ENCODE results near the gene CHRNA7. TPM values are rescaled to one million over a fixed set of nuclear protein-coding genes. Genes with fewer than 3 reads are reported as not detected.
A peak's percentile ranks its signal among the peaks of the same experiment; 100 is the strongest.

Gene CHRNA7
- polyA plus RNA-seq, 2 of the 4 experiments (the other 2 are of a cell fraction), result 1.3 to 1.4 TPM

DNA sequence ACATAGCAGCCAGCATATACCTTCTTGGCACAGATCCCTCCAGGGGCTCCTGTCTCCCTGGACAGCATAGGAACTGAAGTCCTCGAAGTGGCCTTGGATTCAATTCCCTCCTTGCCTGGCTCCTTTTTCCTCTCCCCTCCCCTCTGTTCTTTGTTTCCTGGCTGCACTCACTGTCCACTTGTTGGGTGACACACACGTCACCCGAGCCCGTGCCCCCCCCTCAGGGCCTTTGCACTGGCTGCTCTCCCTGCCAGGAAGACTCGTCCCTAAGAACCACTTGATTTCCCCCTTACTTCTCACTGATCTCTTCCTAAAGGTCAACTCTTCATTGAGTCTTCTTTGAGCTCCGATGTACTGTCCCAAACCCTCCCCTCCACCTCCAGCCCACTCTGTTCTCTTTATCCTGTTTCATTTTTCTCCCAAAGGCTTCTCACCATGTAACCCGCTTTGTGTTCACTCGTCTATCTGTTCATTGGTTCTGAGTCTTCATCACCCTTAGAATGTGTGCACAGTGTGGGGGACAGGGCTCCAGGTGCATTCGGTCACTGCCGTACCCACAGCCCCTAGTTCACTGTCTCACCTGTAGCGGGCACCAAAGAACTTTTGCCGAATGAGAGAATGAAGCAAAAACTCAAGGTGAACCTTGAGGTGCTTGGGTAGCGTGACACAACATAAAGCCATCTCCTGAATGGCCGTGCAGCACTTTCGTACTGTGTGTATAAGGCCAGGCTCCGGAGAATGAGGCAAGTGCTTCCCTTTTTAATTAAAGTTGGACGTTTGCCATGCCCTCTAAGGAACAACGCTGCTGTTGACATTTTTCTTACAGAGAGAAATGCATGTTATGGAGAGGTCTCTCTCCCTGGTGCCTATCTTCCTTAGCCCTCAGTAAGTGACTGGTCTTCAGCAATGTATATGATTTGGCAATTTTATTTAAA lies 74.0 kb downstream of the CHRNA7 start:
- WGBS (ENCODE audit: missing lambda C conversion rate), result 31% methylated on average over 18 of the region's 18 CpGs
- CTCF ChIA-PET, result no interaction called here
- Histone ChIP-seq H3K27ac (no peak overlapping the region), H3K9me3 (no peaks in the 10 kb centered on the region), H3K4me3 (no peak overlapping the region), H3K4me1 (no peaks in the 10 kb centered on the region), H3K4me2 (no peak overlapping the region)
- POLR2A ChIA-PET, result no interaction called here
- no peak for DNase-seq (ENCODE audit: low read depth in 1 of 2, low spot score in 1 of 2)
- TF ChIP-seq CEBPB (IDR thresholded peaks at IDR 0.05) (no peak), MAFK (IDR thresholded peaks at IDR 0.05; ENCODE audit: partially characterized antibody) (no peak), POLR2A (IDR thresholded peaks at IDR 0.05; ENCODE audit: low read length) (no peak), RAD21 (conservative IDR thresholded peaks at IDR 0.05 in 1 of 2, IDR thresholded peaks at IDR 0.05 in 1 of 2) (peak in 1 of 2 experiments; percentile 26; a peak in 2 of 5 replicates)
- FAIRE-seq, result peak; percentile 68
- ATAC-seq, result peak; percentile 61; a peak in 4 of 6 replicates

DNA sequence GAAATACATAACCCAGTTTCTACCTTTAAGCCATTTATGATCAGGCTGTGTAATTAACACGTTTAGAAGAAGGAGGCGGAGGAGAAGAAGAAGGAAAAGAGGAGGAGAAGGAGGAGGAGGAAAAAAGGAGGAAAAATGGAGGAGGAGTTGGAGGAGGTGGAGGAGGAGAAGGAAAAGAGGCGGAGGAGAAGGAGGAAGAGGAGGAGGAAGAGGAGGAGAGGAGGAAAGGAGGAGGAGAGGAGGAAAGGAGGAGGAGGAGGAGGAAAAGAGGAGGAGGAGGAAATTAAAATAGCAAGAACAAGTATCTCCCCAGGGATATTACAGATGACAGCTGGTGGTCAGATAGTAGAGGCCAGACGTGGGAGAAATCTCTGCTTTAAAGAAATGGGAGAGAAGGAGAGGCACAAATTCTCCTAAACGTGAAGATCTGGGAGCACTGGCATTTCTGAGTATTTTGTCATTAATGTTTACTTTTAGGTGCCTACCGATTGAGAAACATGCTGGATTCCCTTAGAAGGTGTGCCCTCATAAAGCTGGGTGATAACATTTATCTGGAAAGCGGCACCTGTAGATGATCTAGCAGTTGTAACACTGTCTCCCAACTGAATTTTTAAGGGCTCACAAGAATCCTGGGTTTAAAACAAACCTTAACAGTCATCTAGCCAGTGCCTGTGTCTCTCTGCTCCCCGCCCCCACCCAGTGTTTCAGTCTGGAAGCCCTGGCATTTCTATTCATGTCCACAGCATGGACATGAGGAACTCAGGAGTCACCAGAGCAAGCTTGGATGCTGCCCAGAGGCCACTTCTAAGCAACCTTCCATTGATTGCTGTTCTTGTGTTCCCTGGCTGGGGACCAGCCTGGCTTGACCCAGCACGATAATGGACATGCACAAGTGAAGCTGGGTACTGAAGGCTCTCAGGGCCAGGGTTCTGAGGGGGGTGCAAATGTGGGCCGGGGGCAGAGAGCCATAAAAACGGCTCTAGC lies 75.2 kb downstream of the CHRNA7 start:
- Histone ChIP-seq H3K4me2 (no peak overlapping the region), H3K4me1 (no peaks in the 10 kb centered on the region), H3K9me3 (no peaks in the 10 kb centered on the region), H3K27ac (no peak overlapping the region), H3K4me3 (no peak overlapping the region)
- POLR2A ChIA-PET, result no interaction called here
- ATAC-seq (no peak), DNase-seq (ENCODE audit: low read depth in 1 of 2, low spot score in 1 of 2) (no peak), FAIRE-seq (no peak)
- CTCF ChIA-PET, result no interaction called here
- no peak for TF ChIP-seq ZSCAN20 (CRISPR knock-in tag; IDR thresholded peaks at IDR 0.05)
- TF ChIP-seq HEYL (CRISPR knock-in tag; IDR thresholded peaks at IDR 0.05), result no peak
- TF ChIP-seq, protein P1, sequence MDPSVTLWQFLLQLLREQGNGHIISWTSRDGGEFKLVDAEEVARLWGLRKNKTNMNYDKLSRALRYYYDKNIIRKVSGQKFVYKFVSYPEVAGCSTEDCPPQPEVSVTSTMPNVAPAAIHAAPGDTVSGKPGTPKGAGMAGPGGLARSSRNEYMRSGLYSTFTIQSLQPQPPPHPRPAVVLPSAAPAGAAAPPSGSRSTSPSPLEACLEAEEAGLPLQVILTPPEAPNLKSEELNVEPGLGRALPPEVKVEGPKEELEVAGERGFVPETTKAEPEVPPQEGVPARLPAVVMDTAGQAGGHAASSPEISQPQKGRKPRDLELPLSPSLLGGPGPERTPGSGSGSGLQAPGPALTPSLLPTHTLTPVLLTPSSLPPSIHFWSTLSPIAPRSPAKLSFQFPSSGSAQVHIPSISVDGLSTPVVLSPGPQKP (IDR thresholded peaks at IDR 0.05; ENCODE audit: low read depth, low read length), result no peak
- TF ChIP-seq RNF2 (IDR thresholded peaks at IDR 0.05; ENCODE audit: borderline replicate concordance, low read depth), result no peak
- no peak for TF ChIP-seq NR3C1 (IDR thresholded peaks at IDR 0.05)
- no peak for TF ChIP-seq BHLHE40 (IDR thresholded peaks at IDR 0.05; ENCODE audit: low read depth, low read length)
- TF ChIP-seq, protein P2, sequence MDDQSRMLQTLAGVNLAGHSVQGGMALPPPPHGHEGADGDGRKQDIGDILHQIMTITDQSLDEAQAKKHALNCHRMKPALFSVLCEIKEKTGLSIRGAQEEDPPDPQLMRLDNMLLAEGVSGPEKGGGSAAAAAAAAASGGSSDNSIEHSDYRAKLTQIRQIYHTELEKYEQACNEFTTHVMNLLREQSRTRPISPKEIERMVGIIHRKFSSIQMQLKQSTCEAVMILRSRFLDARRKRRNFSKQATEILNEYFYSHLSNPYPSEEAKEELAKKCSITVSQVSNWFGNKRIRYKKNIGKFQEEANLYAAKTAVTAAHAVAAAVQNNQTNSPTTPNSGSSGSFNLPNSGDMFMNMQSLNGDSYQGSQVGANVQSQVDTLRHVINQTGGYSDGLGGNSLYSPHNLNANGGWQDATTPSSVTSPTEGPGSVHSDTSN (IDR thresholded peaks at IDR 0.05), result no peak
- no peak for TF ChIP-seq RARB (CRISPR knock-in tag; IDR thresholded peaks at IDR 0.05)
- no peak for TF ChIP-seq JUN (IDR thresholded peaks at IDR 0.05)
- no peak for TF ChIP-seq CEBPB (IDR thresholded peaks at IDR 0.05)
- no peak for TF ChIP-seq EP300 (IDR thresholded peaks at IDR 0.05)
- TF ChIP-seq POLR2AphosphoS2 (conservative IDR thresholded peaks at IDR 0.05; ENCODE audit: low read length), result no peak
- TF ChIP-seq PHF8 (IDR thresholded peaks at IDR 0.05; ENCODE audit: borderline replicate concordance, low read depth), result no peak
- TF ChIP-seq CHD4 (IDR thresholded peaks at IDR 0.05; ENCODE audit: borderline replicate concordance), result no peak
- TF ChIP-seq HOXA7 (CRISPR knock-in tag; IDR thresholded peaks at IDR 0.05), result no peak
- no peak for TF ChIP-seq SREBF2 (IDR thresholded peaks at IDR 0.05)
- TF ChIP-seq, protein P3, sequence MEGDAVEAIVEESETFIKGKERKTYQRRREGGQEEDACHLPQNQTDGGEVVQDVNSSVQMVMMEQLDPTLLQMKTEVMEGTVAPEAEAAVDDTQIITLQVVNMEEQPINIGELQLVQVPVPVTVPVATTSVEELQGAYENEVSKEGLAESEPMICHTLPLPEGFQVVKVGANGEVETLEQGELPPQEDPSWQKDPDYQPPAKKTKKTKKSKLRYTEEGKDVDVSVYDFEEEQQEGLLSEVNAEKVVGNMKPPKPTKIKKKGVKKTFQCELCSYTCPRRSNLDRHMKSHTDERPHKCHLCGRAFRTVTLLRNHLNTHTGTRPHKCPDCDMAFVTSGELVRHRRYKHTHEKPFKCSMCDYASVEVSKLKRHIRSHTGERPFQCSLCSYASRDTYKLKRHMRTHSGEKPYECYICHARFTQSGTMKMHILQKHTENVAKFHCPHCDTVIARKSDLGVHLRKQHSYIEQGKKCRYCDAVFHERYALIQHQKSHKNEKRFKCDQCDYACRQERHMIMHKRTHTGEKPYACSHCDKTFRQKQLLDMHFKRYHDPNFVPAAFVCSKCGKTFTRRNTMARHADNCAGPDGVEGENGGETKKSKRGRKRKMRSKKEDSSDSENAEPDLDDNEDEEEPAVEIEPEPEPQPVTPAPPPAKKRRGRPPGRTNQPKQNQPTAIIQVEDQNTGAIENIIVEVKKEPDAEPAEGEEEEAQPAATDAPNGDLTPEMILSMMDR (IDR thresholded peaks at IDR 0.05), result no peak
- WGBS (ENCODE audit: missing lambda C conversion rate), result 20% methylated on average over 11 of the region's 11 CpGs
